H1 (cell line): Measurements from ENCODE around the gene FMN2. TPM values are rescaled to one million over a fixed set of nuclear protein-coding genes. Genes with fewer than 3 reads are reported as not detected.

Experiments used
- polyA plus RNA-seq, 7 experiments: library from polyadenylated mRNA; depleted of rRNA in 3 of 7; stranded (reverse) in 5 of 7; unstranded in 2 of 7; fragments of >200 nt in 5 of 7; fragments of 200-250 nt in 2 of 7; gene quantifications; 1 replicate in 5 of 7; 2 replicates in 1 of 7; 4 replicates in 1 of 7; pipeline versions ENCODE4 v1.2.1 to v1.2.3, GENCODE V29; 2011 to 2013; ENCODE audit warnings: missing spikeins in 2 of 7, mixed read lengths in 2 of 7
- total RNA-seq: library from RNA; stranded (reverse); fragmentation: NEBNext Ultra II Directional; extraction: Animal tissue kit (Norgen Biotek cat#: 25700); gene quantifications from 2 replicates; pipeline ENCODE4 v1.2.1, GENCODE V29; 2021
- TF ChIP-seq, protein P1 (sequence below): fragments of 300-600 bp; sonication (generic); IDR thresholded peaks from 2 replicates; pipeline ENCODE4 v1.7.1; 2012; ENCODE audit warnings: low read length, moderate library complexity, mild to moderate bottlenecking, inconsistent platforms; ENCODE audit not compliant: insufficient replicate concordance

FMN2 gene
- total and polyA plus RNA-seq, 2 of the 8 experiments (the other 6 are each of a cell fraction or from before 2014, with no cell fraction given) = 0.83 to 2.0 TPM

DNA sequence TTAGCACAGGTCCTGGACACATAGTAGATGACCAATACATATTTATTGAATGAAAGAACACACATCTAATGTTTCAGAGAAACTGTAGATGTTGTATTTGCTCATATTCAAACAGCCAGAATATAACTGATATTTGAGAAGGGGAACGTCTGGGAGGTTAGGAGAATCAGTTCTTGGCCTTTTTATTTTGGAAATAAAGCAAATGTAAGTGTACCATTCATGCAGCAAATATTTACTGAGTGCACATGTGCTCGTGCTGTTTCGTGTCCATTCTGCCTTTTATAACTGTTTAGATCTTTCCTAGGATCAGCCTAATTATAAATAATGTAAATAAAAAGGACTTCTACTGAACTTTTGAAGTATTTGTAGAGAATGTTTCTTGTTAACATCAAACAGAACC is 416.5 kb downstream of the FMN2 start (continued):
- TF ChIP-seq, protein P1, sequence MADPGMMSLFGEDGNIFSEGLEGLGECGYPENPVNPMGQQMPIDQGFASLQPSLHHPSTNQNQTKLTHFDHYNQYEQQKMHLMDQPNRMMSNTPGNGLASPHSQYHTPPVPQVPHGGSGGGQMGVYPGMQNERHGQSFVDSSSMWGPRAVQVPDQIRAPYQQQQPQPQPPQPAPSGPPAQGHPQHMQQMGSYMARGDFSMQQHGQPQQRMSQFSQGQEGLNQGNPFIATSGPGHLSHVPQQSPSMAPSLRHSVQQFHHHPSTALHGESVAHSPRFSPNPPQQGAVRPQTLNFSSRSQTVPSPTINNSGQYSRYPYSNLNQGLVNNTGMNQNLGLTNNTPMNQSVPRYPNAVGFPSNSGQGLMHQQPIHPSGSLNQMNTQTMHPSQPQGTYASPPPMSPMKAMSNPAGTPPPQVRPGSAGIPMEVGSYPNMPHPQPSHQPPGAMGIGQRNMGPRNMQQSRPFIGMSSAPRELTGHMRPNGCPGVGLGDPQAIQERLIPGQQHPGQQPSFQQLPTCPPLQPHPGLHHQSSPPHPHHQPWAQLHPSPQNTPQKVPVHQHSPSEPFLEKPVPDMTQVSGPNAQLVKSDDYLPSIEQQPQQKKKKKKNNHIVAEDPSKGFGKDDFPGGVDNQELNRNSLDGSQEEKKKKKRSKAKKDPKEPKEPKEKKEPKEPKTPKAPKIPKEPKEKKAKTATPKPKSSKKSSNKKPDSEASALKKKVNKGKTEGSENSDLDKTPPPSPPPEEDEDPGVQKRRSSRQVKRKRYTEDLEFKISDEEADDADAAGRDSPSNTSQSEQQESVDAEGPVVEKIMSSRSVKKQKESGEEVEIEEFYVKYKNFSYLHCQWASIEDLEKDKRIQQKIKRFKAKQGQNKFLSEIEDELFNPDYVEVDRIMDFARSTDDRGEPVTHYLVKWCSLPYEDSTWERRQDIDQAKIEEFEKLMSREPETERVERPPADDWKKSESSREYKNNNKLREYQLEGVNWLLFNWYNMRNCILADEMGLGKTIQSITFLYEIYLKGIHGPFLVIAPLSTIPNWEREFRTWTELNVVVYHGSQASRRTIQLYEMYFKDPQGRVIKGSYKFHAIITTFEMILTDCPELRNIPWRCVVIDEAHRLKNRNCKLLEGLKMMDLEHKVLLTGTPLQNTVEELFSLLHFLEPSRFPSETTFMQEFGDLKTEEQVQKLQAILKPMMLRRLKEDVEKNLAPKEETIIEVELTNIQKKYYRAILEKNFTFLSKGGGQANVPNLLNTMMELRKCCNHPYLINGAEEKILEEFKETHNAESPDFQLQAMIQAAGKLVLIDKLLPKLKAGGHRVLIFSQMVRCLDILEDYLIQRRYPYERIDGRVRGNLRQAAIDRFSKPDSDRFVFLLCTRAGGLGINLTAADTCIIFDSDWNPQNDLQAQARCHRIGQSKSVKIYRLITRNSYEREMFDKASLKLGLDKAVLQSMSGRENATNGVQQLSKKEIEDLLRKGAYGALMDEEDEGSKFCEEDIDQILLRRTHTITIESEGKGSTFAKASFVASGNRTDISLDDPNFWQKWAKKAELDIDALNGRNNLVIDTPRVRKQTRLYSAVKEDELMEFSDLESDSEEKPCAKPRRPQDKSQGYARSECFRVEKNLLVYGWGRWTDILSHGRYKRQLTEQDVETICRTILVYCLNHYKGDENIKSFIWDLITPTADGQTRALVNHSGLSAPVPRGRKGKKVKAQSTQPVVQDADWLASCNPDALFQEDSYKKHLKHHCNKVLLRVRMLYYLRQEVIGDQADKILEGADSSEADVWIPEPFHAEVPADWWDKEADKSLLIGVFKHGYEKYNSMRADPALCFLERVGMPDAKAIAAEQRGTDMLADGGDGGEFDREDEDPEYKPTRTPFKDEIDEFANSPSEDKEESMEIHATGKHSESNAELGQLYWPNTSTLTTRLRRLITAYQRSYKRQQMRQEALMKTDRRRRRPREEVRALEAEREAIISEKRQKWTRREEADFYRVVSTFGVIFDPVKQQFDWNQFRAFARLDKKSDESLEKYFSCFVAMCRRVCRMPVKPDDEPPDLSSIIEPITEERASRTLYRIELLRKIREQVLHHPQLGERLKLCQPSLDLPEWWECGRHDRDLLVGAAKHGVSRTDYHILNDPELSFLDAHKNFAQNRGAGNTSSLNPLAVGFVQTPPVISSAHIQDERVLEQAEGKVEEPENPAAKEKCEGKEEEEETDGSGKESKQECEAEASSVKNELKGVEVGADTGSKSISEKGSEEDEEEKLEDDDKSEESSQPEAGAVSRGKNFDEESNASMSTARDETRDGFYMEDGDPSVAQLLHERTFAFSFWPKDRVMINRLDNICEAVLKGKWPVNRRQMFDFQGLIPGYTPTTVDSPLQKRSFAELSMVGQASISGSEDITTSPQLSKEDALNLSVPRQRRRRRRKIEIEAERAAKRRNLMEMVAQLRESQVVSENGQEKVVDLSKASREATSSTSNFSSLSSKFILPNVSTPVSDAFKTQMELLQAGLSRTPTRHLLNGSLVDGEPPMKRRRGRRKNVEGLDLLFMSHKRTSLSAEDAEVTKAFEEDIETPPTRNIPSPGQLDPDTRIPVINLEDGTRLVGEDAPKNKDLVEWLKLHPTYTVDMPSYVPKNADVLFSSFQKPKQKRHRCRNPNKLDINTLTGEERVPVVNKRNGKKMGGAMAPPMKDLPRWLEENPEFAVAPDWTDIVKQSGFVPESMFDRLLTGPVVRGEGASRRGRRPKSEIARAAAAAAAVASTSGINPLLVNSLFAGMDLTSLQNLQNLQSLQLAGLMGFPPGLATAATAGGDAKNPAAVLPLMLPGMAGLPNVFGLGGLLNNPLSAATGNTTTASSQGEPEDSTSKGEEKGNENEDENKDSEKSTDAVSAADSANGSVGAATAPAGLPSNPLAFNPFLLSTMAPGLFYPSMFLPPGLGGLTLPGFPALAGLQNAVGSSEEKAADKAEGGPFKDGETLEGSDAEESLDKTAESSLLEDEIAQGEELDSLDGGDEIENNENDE = no peak
